Activated CD8-positive, alpha-beta memory T cell treated with anti-CD3 and anti-CD28 coated beads, Interleukin-2, amount 10 ng/mL, durations not matched to agents 7 days and 5 days (primary cell): ENCODE measurements around the gene GSDME. TPM values are rescaled to one million over a fixed set of nuclear protein-coding genes. Genes with fewer than 3 reads are reported as not detected.
A peak's percentile ranks its signal among the peaks of the same experiment; 100 is the strongest.
"Not testable (repeated sequence)": the region's sequence is repeated elsewhere in the genome, so short reads cannot be mapped to it uniquely, and the experiment has no call there.

ENCODE experiments used
- ATAC-seq: fragments of 150-1000 bp; cut with Tn5 transposase; one replicate; pipeline ENCODE4 v1.10.0; 2021; ENCODE audit warnings: moderate library complexity
- CTCF ChIA-PET: fragments of 350-600 bp; sonication (Branson Sonifier 250); formaldehyde crosslinking; loops from one replicate; lab custom pipeline; 2021; ENCODE audit warnings: antibody characterized with exemption; lab: Charles Lee
- DNase-seq: peaks from one replicate; pipeline ENCODE4 v3.0.0-alpha.2; 2020
- H3K27ac Mint-ChIP-seq: one replicate; pipeline ENCODE4 v1.8.0; 2021; ENCODE audit warnings: mild to moderate bottlenecking, mixed read lengths
- H3K27me3 Mint-ChIP-seq: one replicate; pipeline ENCODE4 v1.8.0; 2021; ENCODE audit warnings: mixed read lengths
- H3K36me3 Mint-ChIP-seq: one replicate; pipeline ENCODE4 v1.8.0; 2021; ENCODE audit warnings: mild to moderate bottlenecking, mixed read lengths
- H3K4me1 Mint-ChIP-seq: one replicate; pipeline ENCODE4 v1.8.0; 2021; ENCODE audit warnings: mixed read lengths
- H3K4me3 Mint-ChIP-seq: one replicate; pipeline ENCODE4 v1.8.0; 2021; ENCODE audit warnings: mild to moderate bottlenecking, moderate library complexity, mixed read lengths
- H3K9me3 Mint-ChIP-seq: one replicate; pipeline ENCODE4 v1.8.0; 2022; ENCODE audit warnings: low read depth, mixed read lengths
- total RNA-seq, 2 experiments: library from RNA; stranded (reverse); gene quantifications; one replicate each; pipeline ENCODE4 v1.2.3, GENCODE V29; 2021

The GSDME gene
- total RNA-seq, 2 experiments from 2014 or later = 0.96 to 4.5 TPM

- DNase-seq (no peak), ATAC-seq (no peak)
- Mint-ChIP-seq H3K36me3 (no peaks in the 10 kb centered on the region), H3K4me3 (no peak overlapping the region), H3K27ac (no peak overlapping the region), H3K4me1 (peaks cover 3% of the 10 kb centered on the region), H3K27me3 (peaks cover 64% of the 10 kb centered on the region), H3K9me3 (no peaks in the 10 kb centered on the region)
- CTCF ChIA-PET = no interaction called here
Measured at GRCh38 chr7:24748521-24748920, 8.7 kb downstream of the GSDME start.

- Mint-ChIP-seq H3K36me3 (no peaks in the 10 kb centered on the region), H3K9me3 (no peaks in the 10 kb centered on the region), H3K4me3 (no peak overlapping the region), H3K4me1 (peaks cover 3% of the 10 kb centered on the region), H3K27me3 (peaks cover 47% of the 10 kb centered on the region), H3K27ac (no peak overlapping the region)
- CTCF ChIA-PET = no interaction called here
- DNase-seq (peak; percentile 2), ATAC-seq (no peak)
Measured at GRCh38 chr7:24745355-24745754, 11.9 kb downstream of the GSDME start.

GRCh38 chr7:24743471-24743870 lies 13.8 kb downstream of the GSDME start:
- Mint-ChIP-seq H3K4me3 (no peak overlapping the region), H3K27ac (no peak overlapping the region), H3K4me1 (peaks cover under 1% of the 10 kb centered on the region), H3K36me3 (no peaks in the 10 kb centered on the region), H3K9me3 (no peaks in the 10 kb centered on the region), H3K27me3 (peaks cover 51% of the 10 kb centered on the region)
- DNase-seq (no peak), ATAC-seq (no peak)
- CTCF ChIA-PET = interaction anchor here (1.2 kb wide), 1 partner anchor 28 kb away, joined by 3 read pairs; no protein-coding TSS in a partner anchor

DNA sequence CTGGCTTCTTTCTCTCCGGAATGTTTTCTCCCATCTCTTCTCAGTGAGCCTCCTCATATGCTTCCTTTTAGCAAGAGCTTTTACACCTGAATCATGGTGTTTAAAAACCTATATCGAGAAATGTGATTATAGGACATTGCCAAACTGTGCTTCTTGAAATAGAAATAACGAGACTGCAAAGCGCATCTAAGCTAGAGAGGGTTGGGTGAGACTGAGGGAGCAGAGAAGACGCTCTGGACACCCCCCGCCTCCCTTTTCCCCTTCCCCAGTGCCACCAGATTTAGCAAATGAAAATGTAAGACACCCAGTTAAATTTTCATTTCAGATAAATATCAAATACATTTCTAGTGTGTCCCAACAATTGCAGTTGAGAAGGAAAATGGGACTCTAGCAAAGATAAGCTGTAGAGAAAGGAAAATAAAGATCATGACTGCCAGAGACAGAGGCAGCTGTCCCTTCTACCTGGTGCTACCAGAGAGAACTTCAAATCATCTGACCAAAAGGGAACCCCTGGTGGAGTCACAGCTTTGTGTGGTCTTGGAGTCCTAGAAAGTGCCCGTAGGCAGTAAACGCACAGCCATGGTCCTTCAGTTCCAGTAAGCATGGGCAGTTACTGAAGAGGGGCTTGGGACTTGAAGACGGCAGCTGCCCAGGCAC lies 14.6 kb downstream of the GSDME start:
- Mint-ChIP-seq H3K27me3 (peaks cover 59% of the 10 kb centered on the region), H3K4me3 (no peak overlapping the region), H3K27ac (no peak overlapping the region), H3K36me3 (no peaks in the 10 kb centered on the region), H3K9me3 (no peaks in the 10 kb centered on the region), H3K4me1 (no peaks in the 10 kb centered on the region)
- DNase-seq = peak; percentile 30
- CTCF ChIA-PET = interaction anchor here (1.2 kb wide), 1 partner anchor 27 kb away, joined by 3 read pairs; no protein-coding TSS in a partner anchor
- ATAC-seq = no peak

DNA sequence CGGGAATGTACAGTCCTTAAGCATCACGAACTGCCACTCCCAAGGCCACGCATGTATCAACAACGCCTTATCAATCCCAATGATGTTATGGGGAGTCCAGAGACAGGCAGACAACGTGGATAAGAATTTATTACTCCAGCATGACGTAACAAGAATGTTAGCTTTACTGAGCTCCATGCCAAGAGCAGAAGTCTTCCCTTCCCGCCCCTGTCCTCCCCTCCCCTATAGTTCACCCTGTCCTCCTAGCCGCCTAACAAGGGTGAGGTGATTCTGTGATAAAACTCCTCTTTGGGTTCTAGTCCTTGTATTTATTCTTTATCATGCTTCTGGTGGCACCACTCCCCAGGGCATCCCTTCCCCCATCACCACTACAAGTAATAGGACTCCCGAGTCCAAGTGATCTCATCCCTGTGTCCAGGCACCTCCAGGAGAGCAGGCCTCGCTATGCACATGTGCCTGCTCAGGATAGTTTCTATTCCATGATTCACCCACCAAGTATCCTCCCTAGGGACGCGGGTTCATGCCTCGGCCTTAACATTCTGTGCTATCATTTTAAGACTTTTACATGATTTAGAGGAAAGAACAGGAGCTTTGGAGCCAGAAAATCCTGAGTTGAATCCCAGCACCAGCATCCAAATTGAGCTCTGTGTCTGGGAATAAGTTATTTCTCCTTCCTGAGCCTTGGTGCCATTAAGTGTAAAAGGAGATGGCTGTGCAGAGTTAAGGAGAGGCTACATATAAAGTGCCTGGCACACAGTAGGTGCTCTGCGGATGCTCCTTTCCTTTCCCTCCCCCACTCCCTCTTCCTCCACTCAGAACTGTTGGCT lies 15.4 kb downstream of the GSDME start:
- H3K4me1 Mint-ChIP-seq = no peaks in the 10 kb centered on the region
- no peaks in the 10 kb centered on the region for H3K9me3 Mint-ChIP-seq
- H3K27ac Mint-ChIP-seq = no peak overlapping the region
- ATAC-seq = no peak
- CTCF ChIA-PET = interaction anchor here (1.1 to 1.2 kb wide), 2 partner anchors 26 to 351 kb away, joined by 3 read pairs; no protein-coding TSS in a partner anchor
- DNase-seq = peak; percentile 26
- H3K4me3 Mint-ChIP-seq = no peak overlapping the region
- peaks cover 63% of the 10 kb centered on the region for H3K27me3 Mint-ChIP-seq
- H3K36me3 Mint-ChIP-seq = no peaks in the 10 kb centered on the region

- ATAC-seq (no peak), DNase-seq (peak; percentile 22)
- H3K9me3 Mint-ChIP-seq = peaks cover 2% of the 10 kb centered on the region
- CTCF ChIA-PET = no interaction called here
- peaks cover 64% of the 10 kb centered on the region for H3K27me3 Mint-ChIP-seq
- no peak overlapping the region for H3K27ac Mint-ChIP-seq
- no peaks in the 10 kb centered on the region for H3K4me1 Mint-ChIP-seq
- no peak overlapping the region for H3K4me3 Mint-ChIP-seq
- H3K36me3 Mint-ChIP-seq = peaks cover under 1% of the 10 kb centered on the region
Measured at GRCh38 chr7:24740871-24741270, 16.4 kb downstream of the GSDME start.

DNA sequence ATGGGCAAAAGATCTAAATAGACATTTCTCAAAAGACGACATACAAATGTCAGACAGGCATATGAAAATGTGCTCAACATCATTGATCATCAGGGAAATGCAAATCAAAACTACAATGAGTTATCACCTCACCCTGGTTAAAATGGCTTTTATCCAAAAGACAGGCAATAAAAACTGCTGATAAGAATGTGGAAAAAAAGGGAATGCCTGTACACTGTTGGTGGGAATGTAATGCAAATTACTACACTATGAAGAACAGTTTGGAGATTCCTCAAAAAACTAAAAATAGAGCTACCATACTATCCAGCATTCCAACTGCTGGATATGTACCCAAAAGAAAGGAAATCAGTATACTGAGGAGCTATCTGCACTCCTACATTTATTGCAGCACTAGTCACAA lies 18.0 kb downstream of the GSDME start:
- Mint-ChIP-seq H3K27ac (no peak overlapping the region), H3K9me3 (peaks cover 2% of the 10 kb centered on the region), H3K4me1 (no peaks in the 10 kb centered on the region), H3K36me3 (peaks cover 2% of the 10 kb centered on the region), H3K4me3 (no peak overlapping the region), H3K27me3 (peaks cover 67% of the 10 kb centered on the region)
- ATAC-seq (no peak), DNase-seq (no peak)
- CTCF ChIA-PET = no interaction called here

- no peak overlapping the region for H3K27ac Mint-ChIP-seq
- H3K4me3 Mint-ChIP-seq = no peak overlapping the region
- peaks cover 2% of the 10 kb centered on the region for H3K9me3 Mint-ChIP-seq
- peaks cover 2% of the 10 kb centered on the region for H3K36me3 Mint-ChIP-seq
- ATAC-seq = no peak
- H3K27me3 Mint-ChIP-seq = peaks cover 66% of the 10 kb centered on the region
- H3K4me1 Mint-ChIP-seq = no peaks in the 10 kb centered on the region
- no peak for DNase-seq
- CTCF ChIA-PET = no interaction called here
Measured at GRCh38 chr7:24738577-24738976, 18.7 kb downstream of the GSDME start.

- Mint-ChIP-seq H3K9me3 (peaks cover 2% of the 10 kb centered on the region), H3K27ac (no peak overlapping the region)
- no peak for ATAC-seq
Measured at GRCh38 chr7:24737281-24737680, 20.0 kb downstream of the GSDME start.

GRCh38 chr7:24735594-24735993 lies 21.7 kb downstream of the GSDME start:
- CTCF ChIA-PET, H3K9me3 Mint-ChIP-seq, H3K4me3 Mint-ChIP-seq, H3K27ac Mint-ChIP-seq, H3K36me3 Mint-ChIP-seq, H3K4me1 Mint-ChIP-seq, ATAC-seq: not testable (repeated sequence)
- peaks cover 65% of the 10 kb centered on the region for H3K27me3 Mint-ChIP-seq
- DNase-seq = peak; percentile 2

More at GRCh38 chr7:24737281-24737680, 20.0 kb downstream of the GSDME start:
- no peak for DNase-seq
- Mint-ChIP-seq H3K4me1 (no peaks in the 10 kb centered on the region), H3K4me3 (no peak overlapping the region), H3K27me3 (peaks cover 61% of the 10 kb centered on the region), H3K36me3 (peaks cover 2% of the 10 kb centered on the region)
- CTCF ChIA-PET = no interaction called here

- DNase-seq (no peak), ATAC-seq (no peak)
- CTCF ChIA-PET = no interaction called here
- no peak overlapping the region for H3K4me3 Mint-ChIP-seq
- H3K27me3 Mint-ChIP-seq = peaks cover 65% of the 10 kb centered on the region
- peaks cover 2% of the 10 kb centered on the region for H3K36me3 Mint-ChIP-seq
- H3K27ac Mint-ChIP-seq = no peak overlapping the region
- no peaks in the 10 kb centered on the region for H3K4me1 Mint-ChIP-seq
- peaks cover 2% of the 10 kb centered on the region for H3K9me3 Mint-ChIP-seq
Measured at GRCh38 chr7:24734306-24734705, 23.0 kb downstream of the GSDME start.

DNA sequence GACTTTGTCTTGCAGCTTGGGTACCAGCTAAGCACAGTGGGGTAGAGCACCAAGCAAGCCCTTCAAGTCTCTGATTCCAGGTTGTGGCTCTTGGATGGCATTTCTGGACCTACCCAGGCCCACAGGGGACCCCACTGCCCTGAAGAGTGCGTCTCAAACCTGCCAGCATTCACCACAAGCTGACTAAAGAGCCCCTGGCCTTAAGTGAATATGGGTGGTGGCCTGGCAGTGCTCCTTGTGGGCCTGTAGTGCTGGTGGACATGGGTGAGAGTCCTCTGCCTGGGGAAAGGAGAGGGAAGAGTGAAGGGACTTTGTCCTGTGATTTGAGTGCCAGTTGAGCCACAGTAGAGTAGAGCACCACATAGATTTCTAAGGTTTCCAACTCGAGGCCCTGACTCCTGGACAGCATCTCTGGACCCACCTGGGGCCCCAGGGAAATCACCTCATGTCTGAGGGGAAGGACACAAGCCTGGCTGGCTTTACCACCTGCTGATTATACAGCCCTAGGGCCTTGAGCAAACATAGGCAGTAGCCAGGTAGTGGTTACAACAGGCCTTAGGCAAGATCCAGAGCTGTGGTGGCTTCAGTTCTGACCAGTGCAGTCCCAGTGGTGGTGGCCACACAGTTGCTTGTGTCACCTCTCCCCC lies 23.7 kb downstream of the GSDME start:
- H3K4me3 Mint-ChIP-seq = no peak overlapping the region
- peaks cover 66% of the 10 kb centered on the region for H3K27me3 Mint-ChIP-seq
- DNase-seq (peak; percentile 34), ATAC-seq (no peak)
- no peak overlapping the region for H3K27ac Mint-ChIP-seq
- CTCF ChIA-PET = no interaction called here
- peaks cover 6% of the 10 kb centered on the region for H3K4me1 Mint-ChIP-seq
- peaks cover 2% of the 10 kb centered on the region for H3K9me3 Mint-ChIP-seq
- peaks cover 2% of the 10 kb centered on the region for H3K36me3 Mint-ChIP-seq

DNA sequence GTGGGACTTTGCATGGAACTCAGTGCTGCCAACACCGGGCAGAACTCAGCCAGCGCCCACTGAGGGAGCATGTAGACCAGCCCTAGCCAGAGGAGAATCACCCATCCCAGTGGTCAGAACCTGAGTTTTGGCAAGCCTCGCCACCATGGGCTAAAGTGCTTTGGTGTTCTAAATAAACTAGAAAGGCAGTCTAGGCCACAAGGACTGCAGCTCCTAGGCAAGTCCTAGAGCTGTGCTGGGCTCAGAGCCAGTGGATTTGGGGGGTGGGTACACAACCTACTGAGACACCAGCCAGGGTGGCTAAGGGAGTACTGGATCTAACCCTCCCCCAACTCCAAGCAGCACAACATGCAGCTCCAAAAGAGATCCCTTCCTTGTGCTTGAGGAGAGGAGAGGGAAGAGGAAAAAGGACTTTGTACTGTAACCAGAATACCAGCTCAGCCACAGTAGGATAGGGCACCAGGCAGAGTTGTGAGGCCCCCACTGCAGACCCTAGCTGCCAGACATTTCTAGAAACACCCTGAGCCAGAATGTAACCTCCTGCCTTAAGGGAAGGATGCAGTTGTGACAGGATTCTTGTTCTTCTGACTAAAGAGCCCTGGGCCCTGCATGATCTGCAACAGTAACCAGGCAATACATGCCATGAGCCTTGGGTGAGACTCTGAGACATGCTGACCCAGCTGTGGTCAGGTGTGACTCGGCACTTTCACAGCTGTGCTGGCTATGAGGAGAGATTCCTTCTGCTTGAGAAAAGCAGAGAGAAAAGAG lies 24.4 kb downstream of the GSDME start:
- ATAC-seq = no peak
- H3K4me3 Mint-ChIP-seq = no peak overlapping the region
- H3K36me3 Mint-ChIP-seq = peaks cover 2% of the 10 kb centered on the region
- peaks cover 12% of the 10 kb centered on the region for H3K4me1 Mint-ChIP-seq
- peaks cover 2% of the 10 kb centered on the region for H3K9me3 Mint-ChIP-seq
- CTCF ChIA-PET = no interaction called here
- peak; percentile 37 for DNase-seq
- H3K27me3 Mint-ChIP-seq = peaks cover 65% of the 10 kb centered on the region
- H3K27ac Mint-ChIP-seq = no peak overlapping the region
